ENCODE measurements around the gene UBR3. TPM values are rescaled to one million over a fixed set of nuclear protein-coding genes. Genes with fewer than 3 reads are reported as not detected.
"Not testable (repeated sequence)": the region's sequence is repeated elsewhere in the genome, so short reads cannot be mapped to it uniquely, and the experiment has no call there.

The UBR3 gene
- total RNA-seq, 1 donor from 2014 or later = 109 TPM

DNA sequence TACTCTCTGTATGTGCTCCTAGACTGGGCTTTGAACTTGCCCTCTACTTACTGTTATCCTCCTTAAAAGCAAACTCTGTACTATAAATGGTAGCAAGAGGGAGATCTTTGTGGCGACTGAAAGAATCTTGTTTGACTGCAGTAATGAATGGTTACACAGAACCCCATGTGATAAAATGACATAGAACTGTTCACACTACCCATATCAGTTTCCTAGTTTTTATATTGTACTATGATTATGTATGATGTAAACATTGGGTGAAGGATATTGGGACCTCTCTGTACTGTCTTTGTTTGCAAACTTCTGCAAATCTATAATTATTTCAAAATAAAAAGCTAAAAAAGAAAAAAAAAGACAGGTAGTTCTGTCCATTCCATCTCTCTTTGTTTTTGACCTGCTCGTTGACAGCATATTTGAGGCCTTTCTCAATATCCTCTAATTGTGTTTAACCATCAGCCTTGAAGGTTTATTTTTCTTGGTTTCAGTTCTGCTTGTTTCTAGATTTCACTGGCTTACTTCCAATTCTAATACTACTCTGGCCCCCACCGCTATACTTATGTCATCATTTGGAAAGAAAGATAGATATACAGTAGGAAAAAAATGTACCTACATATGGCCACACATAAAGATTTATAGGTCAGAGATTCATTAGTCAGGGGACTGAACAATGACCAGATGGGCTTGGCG, 271.5 kb downstream of the UBR3 start:
- DNase-seq (ENCODE audit: low read depth in 2 of 2) = peak; percentile 76 to 80

DNA sequence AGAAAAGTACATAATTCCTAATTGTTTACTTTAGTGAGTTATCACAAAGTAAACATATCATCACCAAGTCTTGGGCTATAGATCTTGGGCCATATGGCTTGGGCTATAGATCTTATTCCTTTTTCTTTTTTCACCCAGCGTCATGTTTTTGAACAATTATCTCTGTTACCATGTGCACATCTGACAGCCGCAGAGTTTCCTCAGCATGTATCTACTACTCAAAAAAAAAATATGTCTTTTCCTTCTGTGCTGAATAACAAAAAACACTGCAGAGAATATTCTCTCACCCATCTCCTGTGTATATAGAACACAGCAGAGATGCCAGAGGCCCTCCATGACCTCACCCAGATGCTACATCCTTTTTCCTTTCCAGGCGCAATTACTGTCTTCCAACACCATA, 274.5 kb downstream of the UBR3 start:
- peak; percentile 80 to 90 for DNase-seq (ENCODE audit: low read depth in 2 of 2)

DNA sequence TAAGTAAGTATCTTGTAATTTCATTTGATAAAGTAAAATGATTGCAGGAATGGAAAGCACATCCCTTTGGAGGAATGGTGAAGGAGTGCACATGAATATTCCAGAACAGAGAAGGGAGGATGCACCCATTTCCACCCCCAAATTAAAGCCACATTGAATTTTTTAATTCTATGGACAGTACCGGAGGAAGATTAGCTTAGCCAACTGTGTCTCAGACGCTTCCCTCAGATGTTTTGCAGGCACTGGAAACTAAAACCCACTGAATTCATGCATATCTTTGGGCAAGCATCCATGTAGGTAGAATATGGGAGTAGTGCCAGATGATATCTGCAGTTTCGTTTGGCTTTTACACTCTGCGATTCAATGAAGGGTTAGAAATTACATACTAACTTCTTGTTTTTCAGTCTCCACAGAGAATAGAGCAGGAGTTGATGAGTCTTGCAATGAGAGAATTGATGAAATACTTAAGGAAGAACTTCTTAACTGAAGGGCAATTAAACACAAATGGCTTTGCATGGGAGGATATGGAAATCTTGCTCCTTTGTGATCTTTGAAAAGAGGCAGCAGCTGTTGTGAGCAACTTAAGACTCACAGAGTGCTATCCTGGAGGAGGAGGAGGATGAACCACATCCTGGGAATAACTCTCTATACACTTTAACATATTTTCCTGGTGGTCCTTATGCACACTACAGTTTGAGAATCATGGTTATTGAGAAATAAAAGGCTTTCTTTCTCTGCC, 279.0 kb downstream of the UBR3 start:
- DNase-seq (ENCODE audit: low read depth in 2 of 2) = no peak

DNA sequence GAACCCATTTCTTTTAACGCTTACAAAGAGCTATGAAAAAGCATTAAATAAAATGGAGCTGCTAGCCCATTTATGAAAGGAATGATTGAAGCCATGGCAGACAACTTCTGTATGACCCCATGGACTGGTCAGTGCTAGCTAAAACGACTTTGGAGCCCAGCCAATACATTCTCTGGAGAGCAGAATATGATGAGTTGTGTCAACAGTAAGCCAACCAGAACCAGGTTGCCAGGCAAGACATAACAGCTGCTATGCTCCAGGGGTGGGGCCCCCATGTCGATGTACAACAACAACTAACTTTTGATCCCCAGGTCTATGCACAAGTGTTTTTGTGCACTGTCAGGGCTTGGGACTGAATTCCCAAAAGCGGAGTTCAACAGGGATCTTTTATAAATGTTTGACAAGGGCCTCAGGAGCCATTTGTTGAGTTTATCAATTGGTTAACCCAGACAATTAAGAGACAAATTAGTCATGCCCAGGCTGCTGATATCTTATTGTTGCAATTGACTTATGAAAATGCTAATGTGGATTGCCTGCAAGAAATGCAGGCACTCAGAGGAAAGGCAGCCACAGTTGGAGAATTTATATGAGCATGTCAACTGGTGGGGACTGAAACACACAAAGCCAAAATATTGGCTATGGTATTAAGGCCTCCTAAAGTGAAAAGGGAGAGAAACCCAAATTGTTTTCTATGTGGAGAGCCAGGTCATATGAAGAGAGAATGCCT, 286.1 kb downstream of the UBR3 start:
- peak in 1 of 2 donors; percentile 36 for DNase-seq (ENCODE audit: low read depth in 2 of 2)

DNA sequence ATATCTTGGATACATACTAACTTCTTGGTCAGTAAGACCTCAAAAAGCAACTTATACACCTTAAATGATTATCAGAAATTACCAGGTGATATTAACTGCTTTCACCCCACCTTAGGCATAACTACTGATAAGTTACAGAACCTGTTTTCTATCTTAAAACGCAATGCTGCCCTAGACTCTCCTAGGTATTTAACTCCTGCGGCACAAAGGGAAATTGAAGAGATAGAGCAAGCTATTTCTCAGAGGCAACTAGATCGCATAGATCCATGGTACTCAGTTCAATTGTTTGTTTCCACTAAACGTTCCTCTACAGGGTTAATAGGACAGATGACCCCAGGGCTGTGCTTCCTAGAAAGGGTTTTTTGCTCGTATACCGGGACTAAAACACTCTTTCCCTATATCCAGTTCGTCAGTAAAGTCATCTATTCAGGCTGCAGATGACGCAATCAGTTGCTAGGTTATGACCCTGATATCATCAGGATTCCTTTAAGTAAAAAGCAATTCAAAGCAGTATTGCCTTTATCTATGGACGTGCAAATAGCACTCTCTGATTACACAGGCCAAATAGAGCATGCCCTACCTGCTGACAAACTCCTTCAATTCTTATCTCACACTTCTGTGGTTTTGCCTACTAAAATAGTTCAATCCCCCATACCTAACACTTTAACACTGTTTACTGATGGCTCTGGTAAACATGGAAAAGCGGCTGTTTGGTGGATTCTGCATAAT, 288.4 kb downstream of the UBR3 start:
- no peak for DNase-seq (ENCODE audit: low read depth in 2 of 2)

DNA sequence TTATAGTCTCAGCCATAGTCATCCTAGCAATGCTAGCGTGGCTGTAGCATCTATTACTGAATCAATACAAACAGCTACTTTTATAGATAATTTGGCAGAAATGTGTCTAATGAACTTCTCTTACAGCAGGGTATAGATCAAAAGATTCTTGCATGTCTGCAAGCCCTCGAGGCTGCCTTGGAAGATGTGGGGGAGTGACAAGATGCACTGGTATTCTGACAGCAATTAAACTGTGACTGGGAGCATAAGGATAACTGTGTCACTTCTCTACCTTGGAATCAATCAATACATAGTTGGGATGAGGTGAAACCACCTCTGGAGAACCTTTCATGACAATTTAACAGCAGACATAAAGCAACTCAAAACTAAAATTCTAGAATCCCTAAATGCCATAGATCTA, 291.4 kb downstream of the UBR3 start:
- no peak for DNase-seq (ENCODE audit: low read depth in 2 of 2)

DNA sequence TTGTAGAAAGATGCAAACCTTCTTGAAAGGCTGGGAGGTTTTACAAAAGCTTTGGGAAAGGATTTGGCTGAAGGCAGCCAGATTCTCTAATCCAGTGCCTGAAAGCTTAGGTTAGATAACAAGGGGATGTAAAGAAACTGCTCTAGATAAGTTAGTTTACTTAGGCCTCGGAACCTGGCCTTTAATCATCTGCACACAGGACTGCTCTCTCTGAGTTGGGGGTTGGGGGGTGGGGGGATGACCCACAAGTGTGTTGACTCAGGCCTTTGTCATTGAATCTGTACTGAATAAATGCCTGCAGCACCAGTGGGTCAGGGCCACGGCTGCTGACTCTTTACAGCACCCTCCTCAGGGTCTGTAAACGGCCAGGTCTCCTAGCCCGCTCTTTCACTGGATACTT, 292.1 kb downstream of the UBR3 start:
- not testable (repeated sequence) for DNase-seq (ENCODE audit: low read depth in 2 of 2)

DNA sequence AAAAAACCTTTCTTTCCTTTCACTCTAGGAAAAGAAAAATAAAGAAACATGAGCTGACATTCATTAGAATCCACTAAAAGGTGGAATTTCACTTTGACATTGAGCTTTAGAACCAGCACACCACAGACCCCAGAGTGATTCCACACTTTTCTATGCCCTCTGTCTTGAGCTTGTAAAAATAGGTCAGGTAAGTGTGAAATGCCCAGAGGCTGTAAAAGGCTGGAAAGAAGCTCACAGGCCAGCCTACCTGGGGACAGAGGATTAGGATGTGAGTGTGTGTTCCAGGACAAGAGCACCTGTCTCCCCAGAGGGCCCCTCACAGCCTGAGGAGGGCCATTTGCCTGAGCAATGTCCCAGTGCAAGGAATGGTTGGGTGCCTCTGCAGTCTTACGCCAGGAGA, 294.4 kb downstream of the UBR3 start:
- DNase-seq (ENCODE audit: low read depth in 2 of 2) = no peak

DNA sequence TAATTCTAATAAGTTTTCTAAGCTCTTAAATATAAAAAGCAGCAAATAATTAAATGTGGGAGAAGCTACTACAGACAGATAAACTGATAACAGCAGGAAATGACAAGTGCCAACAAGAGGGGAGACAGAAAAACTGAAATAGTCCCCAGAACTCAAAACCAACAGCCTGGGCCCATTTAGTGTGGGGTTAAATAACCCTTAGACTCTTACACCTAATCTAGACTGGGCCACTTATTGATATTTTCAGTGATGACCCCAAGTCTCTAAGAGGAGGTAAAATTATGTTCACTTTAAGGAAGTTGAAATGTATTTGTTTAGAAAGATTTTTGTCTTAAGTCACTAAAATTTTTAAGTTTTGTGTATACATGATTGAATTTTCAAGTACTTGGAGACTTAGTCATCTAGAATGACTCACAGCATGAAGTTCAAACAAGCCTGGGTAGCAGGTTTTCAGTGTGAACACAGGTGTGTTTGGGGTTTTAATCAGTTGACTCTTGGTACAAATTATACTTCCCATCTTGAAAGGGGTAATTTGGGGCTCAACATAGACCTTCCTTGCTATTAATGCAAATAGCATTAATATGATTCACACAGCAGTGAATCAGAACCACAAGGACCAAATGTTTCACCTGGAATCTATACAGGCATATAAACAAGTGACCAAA, 295.8 kb downstream of the UBR3 start:
- DNase-seq (ENCODE audit: low read depth in 2 of 2) = peak in 1 of 2 donors; percentile 49

DNA sequence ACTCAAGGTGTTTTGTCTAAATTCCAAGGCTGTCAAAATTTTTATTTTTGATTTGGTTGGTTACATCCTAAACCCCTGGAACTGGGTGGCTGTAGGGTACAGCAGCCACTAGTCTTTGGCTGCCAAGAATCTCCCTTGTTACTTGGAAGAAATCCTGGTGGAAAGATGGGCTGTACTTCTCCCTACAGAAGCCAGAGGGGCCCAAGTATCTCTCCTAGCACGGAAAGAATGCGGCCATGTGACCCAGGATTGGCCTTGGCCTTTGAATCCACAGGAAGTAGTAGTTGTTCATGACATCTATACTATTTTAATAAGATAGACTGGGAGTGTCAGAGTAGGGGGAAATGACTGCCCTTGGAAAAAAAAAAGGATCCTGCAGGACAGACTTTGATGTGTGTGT, 296.3 kb downstream of the UBR3 start:
- peak in 1 of 2 donors; percentile 28 for DNase-seq (ENCODE audit: low read depth in 2 of 2)

DNA sequence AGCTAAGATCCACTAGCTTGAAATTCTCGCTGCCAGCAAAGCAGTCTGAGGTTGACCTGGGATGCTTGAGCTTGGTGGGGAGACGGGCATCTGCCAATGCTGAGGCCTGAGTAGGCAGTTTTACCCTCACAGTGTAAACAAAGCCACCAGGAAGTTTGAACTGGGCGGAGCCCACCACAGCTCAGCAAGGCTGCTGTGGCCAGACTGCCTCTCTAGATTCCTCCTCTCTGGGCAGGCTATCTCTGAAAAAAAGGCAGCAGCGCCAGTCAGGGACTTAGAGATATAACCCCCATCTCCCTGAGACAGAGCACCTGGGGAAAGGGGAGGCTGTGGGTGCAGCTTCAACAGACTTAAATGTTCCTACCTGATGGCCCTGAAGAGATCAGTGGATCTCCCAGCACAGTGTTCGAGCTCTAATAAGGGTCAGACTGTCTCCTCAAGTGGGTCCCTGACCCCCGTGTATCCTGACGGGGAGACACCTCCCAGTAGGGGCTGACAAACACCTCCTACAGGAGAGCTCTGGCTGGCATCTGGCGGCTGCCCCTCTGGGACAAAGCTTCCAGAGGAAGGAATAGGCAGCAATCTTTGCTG, 299.0 kb downstream of the UBR3 start:
- not testable (repeated sequence) for DNase-seq (ENCODE audit: low read depth in 2 of 2)

Other genes starting within 250 kb of the UBR3 start
- 13.1 and 19.2 TPM in 2 replicates for gene PPIG, start 243.1 kb upstream of the UBR3 start, total RNA-seq
- not detected in 2 replicates for gene CFAP210, start 133.0 kb upstream of the UBR3 start, total RNA-seq
- gene PHOSPHO2, start 133.0 kb upstream of the UBR3 start, total RNA-seq = 1.7 and 2.6 TPM in 2 replicates
- gene KLHL23, start 93.6 kb upstream of the UBR3 start, total RNA-seq = 14.4 and 21.8 TPM in 2 replicates
- 60.1 and 66.7 TPM in 2 replicates for gene SSB, start 28.6 kb upstream of the UBR3 start, total RNA-seq
- 24.2 and 32.0 TPM in 2 replicates for gene METTL5, start 2.5 kb upstream of the UBR3 start, total RNA-seq